Muscle of leg (tissue), 11 donors: ENCODE data around the gene HOTAIR. TPM values are rescaled to one million over a fixed set of nuclear protein-coding genes. Genes with fewer than 3 reads are reported as not detected.

Source experiments
- DNase-seq: peaks from one replicate; pipeline ENCODE4 v3.0.0; 2013
- H3K27ac ChIP-seq: one replicate; pipeline ENCODE4 v1.5.1; 2013; ENCODE audit warnings: mild to moderate bottlenecking, low read length, control low read depth
- H3K27me3 ChIP-seq: one replicate; pipeline ENCODE4 v1.6.1; 2013; ENCODE audit warnings: low read length; ENCODE audit not compliant: control insufficient read depth, insufficient read depth
- H3K36me3 ChIP-seq: one replicate; pipeline ENCODE4 v1.6.1; 2013; ENCODE audit warnings: low read length; ENCODE audit not compliant: control insufficient read depth, insufficient read depth
- H3K4me1 ChIP-seq: one replicate; pipeline ENCODE4 v1.6.1; 2013; ENCODE audit warnings: low read length; ENCODE audit not compliant: control insufficient read depth, insufficient read depth
- H3K4me3 ChIP-seq: one replicate; pipeline ENCODE4 v1.5.1; 2013; ENCODE audit warnings: low read length, control low read depth
- H3K9me3 ChIP-seq: replicated peaks from 2 replicates; pipeline ENCODE4 v1.6.1; 2013; ENCODE audit warnings: low read depth, low read length; ENCODE audit not compliant: control insufficient read depth
- WGBS: methylation state at CpG from one replicate; pipeline ENCODE4 v1.1.5; 2013; ENCODE audit warnings: missing lambda C conversion rate; ENCODE audit not compliant: insufficient coverage; 5-methylcytosine and 5-hydroxymethylcytosine counted together
- polyA plus RNA-seq, 8 donors: library from polyadenylated mRNA; unstranded; fragments of 120-200 nt; gene quantifications; one replicate each; pipeline versions ENCODE4 v1.2.1 to v1.2.3, GENCODE V29; 2013; ENCODE audit warnings: inconsistent platforms in 1 of 8, low replicate concordance in 1 of 8; ENCODE audit not compliant: insufficient read length in 8 of 8, insufficient read depth in 1 of 8
- total RNA-seq: library from RNA; stranded (reverse); fragments of 120-200 nt; gene quantifications from one replicate; pipeline ENCODE4 v1.2.4, GENCODE V29; 2013

Gene HOTAIR
- total and polyA plus RNA-seq, 9 donors, result 1.8 to 13.2 (median 3.2) TPM

DNA sequence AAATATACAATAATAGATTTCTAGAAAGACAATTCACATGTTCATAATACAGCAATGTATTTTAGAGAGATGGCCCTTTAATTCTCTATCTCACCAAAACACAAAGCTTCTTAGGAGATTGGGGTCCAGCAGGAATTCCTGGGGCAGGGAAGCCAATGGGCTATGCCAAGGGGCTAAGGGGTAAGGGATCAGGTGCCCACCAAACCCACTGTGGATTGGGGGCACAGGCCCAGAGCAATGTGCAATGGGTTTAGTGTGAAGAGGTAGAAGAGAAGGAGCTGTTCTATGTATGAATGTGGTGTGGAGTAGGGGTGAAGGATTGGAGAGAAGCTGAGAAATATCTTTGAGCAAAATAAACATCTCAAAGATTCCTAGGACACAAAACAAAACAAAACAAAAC lies 33.6 kb downstream of the HOTAIR start:
- no peak for DNase-seq
- Histone ChIP-seq H3K9me3 (no peaks in the 10 kb centered on the region), H3K27ac (no peak overlapping the region), H3K27me3 (peaks cover 92% of the 10 kb centered on the region), H3K4me1 (peaks cover 20% of the 10 kb centered on the region), H3K4me3 (no peak overlapping the region), H3K36me3 (no peaks in the 10 kb centered on the region)

DNA sequence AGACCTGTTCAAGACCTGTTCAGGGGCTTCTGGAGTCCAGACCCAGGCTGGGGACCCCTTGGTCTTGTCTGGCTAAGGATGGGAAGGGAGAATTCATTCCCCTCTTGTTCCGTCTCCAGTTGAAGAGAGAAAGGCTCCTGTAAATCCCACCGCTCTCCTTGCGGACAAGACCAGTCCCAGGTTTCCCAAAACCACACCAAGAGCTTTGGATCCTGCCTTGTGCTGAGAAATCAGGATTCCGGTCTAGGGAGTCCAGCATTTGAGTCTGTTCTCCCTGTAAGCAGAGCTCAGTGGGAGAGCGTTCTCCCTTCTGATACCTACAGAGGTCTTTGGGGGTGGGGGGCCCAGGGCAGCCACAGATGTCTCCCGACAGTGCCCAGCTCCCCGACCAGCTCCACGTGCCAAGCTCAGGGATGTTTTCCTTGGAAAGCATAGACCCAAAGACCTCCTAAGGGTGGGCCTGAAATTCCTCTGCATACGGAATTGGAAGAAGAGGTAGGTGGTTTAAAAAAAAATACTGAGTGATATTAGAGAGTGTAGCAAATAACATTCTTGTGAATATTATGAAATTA lies 34.2 kb downstream of the HOTAIR start:
- no peaks in the 10 kb centered on the region for H3K36me3 ChIP-seq
- DNase-seq, result no peak
- WGBS, result 9% methylated on average over 4 of the region's 9 CpGs
- H3K9me3 ChIP-seq, result no peaks in the 10 kb centered on the region
- peaks cover 23% of the 10 kb centered on the region for H3K4me1 ChIP-seq
- peaks cover 92% of the 10 kb centered on the region for H3K27me3 ChIP-seq
- H3K27ac ChIP-seq, result no peak overlapping the region
- H3K4me3 ChIP-seq, result no peak overlapping the region

DNA sequence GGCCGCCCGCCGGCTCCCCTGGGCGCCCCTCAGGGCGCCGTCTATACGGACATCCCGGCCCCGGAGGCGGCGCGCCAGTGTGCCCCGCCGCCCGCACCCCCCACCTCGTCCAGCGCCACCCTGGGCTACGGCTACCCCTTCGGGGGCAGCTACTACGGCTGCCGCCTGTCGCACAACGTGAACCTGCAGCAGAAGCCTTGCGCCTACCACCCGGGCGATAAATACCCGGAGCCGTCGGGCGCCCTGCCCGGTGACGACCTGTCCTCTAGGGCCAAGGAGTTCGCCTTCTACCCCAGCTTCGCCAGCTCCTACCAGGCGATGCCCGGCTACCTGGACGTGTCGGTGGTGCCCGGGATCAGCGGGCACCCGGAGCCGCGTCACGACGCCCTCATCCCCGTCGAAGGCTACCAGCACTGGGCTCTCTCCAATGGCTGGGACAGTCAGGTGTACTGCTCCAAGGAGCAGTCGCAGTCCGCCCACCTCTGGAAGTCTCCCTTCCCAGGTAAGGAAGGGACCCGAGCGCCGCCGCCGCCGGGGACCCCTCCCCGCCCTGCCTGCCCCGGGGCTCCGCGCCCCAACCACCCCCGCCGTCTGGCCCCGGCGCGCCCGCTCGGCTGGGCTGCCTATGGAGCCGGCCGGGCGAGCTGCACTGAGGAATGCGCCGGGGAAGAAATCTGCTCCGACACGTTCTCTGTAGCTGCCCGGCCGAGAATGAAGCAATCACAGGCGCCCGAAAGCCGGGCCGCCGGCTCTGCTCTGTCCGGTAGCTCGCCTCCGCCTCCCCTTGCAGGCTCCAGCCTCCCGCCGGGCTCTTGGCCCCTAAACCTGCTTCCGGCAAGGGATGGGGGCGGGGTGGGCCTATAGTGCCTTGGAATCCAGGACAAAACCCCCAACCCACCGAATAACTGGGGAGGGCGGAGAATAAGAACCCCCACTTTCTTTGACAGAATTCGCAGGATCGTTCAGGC lies 35.3 kb downstream of the HOTAIR start:
- Histone ChIP-seq H3K9me3 (no peaks in the 10 kb centered on the region), H3K27me3 (peaks cover 92% of the 10 kb centered on the region), H3K27ac (no peak overlapping the region), H3K36me3 (no peaks in the 10 kb centered on the region), H3K4me3 (no peak overlapping the region), H3K4me1 (peaks cover 19% of the 10 kb centered on the region)
- 2% methylated on average over 83 of the region's 91 CpGs for WGBS
- DNase-seq, result peak; percentile 52

DNA sequence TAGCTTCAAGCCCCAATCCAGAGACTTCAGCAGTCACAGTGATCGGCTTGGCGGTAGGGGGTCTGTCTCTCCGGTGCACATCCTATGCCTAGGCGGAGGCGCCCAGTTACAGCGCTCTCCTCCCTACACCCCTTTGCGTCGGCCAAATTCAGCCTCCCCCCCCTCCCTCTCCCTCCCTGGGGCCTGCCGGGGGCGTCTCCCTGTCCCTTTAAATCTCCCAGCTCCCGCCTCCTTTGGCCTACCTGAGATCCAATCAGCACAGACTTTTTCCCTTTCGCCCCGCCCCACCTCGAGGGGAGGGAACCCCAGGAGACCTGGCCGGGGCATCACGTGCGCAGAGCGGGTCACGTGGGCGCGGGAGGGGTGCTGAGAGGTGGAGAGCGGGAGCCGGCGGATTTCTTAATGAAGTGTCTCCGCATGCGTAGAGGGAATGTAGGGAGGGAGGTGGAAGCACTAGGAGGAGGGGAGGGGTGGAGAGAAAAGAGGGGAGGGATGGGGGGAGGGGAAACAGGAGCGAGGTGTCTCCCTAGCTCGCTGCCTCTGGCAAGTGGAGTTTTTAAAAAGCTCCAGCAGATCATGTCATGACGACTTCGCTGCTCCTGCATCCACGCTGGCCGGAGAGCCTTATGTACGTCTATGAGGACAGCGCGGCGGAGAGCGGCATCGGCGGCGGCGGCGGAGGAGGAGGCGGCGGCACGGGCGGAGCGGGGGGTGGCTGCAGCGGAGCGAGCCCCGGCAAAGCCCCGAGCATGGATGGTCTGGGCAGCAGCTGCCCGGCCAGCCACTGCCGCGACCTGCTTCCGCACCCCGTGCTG lies 36.2 kb downstream of the HOTAIR start, which contains the start of gene HOXC13:
Gene HOXC13 (plus strand): TSS at position 506 of the 815 bp plus-strand sequence. CDS start 76 bp downstream, at position 582.
- Histone ChIP-seq H3K27me3 (peaks cover 92% of the 10 kb centered on the region), H3K36me3 (no peaks in the 10 kb centered on the region), H3K4me1 (peaks cover 19% of the 10 kb centered on the region), H3K9me3 (no peaks in the 10 kb centered on the region), H3K4me3 (peak within 1 kb of the TSS; percentile 5), H3K27ac (no peak within 1 kb of the TSS)
- peak; percentile 90 for DNase-seq
- WGBS, result under 1% methylated on average over 50 of the region's 56 CpGs

DNA sequence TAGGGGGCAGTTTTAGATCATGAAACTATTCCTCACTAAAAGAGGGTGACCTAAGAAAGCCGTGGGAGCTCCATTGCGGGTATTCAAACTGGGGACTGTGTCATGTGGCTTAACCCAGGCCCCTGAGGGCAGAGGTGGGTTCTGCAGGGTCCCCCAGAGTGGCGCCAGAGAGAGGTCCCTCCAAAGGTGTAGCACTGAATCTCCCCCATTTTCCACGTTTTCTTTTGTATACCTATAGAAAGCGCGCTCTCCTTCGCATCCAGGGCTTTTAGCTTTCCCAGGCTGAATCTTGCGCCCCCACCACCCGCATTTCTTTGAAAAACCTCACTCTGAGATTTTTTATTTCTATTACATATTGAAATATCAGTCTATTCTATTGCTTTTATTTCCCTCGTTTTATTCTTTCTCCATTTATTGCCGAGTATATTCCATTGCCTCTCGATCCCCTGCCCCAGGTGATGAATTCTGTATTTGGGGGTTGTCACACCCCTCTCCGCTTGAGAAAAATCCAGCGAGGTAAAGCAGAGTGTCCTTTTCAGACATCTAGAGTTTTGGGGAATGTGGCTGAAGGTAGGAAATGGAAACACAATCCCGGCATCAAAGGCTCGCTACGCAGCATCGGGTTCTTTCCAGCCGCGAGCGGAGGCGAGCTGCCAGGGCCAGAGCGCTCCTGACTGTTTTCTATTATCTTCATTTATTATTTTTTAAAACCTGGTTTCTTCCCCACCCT lies 37.0 kb downstream of the HOTAIR start:
- Histone ChIP-seq H3K9me3 (no peaks in the 10 kb centered on the region), H3K36me3 (no peaks in the 10 kb centered on the region), H3K27ac (no peak overlapping the region), H3K4me3 (no peak overlapping the region), H3K27me3 (peaks cover 96% of the 10 kb centered on the region), H3K4me1 (peaks cover 19% of the 10 kb centered on the region)
- no peak for DNase-seq
- 3% methylated on average over 6 of the region's 23 CpGs for WGBS

DNA sequence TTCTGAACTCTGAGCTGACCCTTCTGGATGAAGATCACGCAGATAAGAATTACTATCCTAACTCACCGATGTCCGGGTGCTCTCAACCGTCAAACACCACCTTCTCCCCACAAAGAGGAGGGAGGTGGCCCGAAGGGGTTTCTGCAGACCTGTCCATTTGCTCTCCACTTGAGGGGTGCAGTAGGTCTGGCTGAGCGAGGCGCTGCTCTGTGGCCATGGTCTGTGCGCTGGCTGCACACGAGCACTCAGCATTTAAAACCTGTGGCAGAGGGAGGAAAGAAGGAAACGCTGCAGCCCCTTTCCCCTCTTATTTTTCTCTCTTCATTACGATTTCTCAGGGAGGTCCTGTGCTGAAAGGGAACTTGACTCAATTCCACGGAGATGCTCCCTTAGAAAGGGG lies 37.7 kb downstream of the HOTAIR start:
- Histone ChIP-seq H3K4me3 (no peak overlapping the region), H3K27me3 (peaks cover 97% of the 10 kb centered on the region), H3K4me1 (peaks cover 19% of the 10 kb centered on the region), H3K36me3 (no peaks in the 10 kb centered on the region), H3K9me3 (no peaks in the 10 kb centered on the region), H3K27ac (no peak overlapping the region)
- DNase-seq, result no peak
- 0% methylated on average over 1 of the region's 12 CpGs for WGBS

DNA sequence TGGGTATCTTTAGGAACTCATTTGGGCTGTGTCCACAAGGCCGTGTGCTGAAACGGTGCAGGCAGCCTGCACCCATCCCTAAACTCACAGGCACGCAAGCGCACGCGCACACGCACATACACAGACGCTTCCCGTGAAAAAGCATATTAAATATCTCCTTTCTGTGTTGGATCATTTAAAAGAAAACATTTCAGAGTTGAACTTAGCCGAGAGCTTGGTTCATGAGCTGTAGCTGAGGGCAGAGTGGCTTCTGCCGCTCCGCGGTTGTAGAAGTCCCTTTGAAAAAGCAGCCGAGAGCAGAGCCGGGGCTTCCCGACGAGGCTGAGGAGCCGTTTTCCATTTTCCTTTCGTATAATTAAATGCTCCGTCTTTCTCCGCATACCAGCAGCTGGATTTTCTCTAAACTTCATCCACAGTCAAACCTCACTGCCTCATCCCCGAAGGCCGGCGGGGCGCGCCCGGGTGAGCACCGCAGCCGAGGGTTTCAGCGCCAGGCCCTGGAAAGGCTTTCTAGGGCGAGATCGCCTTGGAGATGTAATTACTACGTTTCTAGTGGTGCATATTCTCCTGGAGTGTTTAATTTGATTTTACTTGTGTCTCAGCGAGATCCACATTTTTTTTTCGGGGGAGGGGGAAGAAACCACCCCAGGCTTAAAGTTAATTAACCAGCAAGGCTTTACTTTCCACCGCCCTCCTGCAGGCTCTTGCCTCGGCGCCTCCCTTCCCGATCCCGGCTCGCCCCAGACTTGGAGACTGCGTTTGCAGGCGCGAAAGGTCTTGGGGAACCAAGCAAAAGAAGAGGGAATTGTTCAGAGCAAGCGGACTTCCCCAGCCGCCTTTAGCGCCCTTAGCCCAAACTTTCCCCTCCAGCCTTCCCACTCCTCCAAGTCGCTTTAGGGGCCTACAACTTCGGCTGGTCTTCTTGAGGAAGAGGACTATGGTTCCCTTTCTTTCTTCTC lies 39.1 kb downstream of the HOTAIR start:
- no peak overlapping the region for H3K4me3 ChIP-seq
- WGBS, result 21% methylated on average over 11 of the region's 49 CpGs
- no peaks in the 10 kb centered on the region for H3K9me3 ChIP-seq
- H3K4me1 ChIP-seq, result peaks cover 21% of the 10 kb centered on the region
- peaks cover 95% of the 10 kb centered on the region for H3K27me3 ChIP-seq
- no peak overlapping the region for H3K27ac ChIP-seq
- no peaks in the 10 kb centered on the region for H3K36me3 ChIP-seq
- DNase-seq, result no peak

DNA sequence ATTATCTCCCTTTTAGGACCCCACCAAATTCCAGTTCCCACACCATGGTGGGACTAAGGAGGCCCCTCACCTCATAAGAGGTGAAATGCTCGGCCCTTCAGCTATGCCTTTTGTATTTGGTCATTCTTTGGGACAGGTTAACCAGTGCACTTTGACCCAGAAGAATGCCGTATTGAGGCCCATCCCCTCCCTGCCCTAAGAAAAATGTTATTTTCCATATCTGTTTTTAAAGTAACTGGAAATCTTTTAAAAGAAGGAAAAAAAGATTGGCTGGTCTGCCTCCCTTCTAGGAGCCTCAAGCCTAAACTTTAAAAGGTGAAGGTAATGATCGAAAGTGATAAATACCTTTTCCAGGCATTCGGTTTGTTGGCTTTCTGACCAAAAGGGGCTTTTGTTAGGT lies 41.8 kb downstream of the HOTAIR start:
- no peaks in the 10 kb centered on the region for H3K9me3 ChIP-seq
- H3K4me3 ChIP-seq, result no peak overlapping the region
- H3K27ac ChIP-seq, result no peak overlapping the region
- H3K27me3 ChIP-seq, result peaks cover 93% of the 10 kb centered on the region
- WGBS, result 40% methylated on average over 1 of the region's 4 CpGs
- no peak for DNase-seq
- H3K36me3 ChIP-seq, result no peaks in the 10 kb centered on the region
- H3K4me1 ChIP-seq, result peaks cover 16% of the 10 kb centered on the region
